HG03097 (cell line): ENCODE measurements around the gene SCN2B.

Experiments used
- ATAC-seq: cut with Tn5 transposase; IDR thresholded peaks from one replicate; pipeline ENCODE4 v1.9.1; 2021; ENCODE audit not compliant: unreplicated experiment, low FRiP score

The SCN2B gene, protein sequence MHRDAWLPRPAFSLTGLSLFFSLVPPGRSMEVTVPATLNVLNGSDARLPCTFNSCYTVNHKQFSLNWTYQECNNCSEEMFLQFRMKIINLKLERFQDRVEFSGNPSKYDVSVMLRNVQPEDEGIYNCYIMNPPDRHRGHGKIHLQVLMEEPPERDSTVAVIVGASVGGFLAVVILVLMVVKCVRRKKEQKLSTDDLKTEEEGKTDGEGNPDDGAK

DNA sequence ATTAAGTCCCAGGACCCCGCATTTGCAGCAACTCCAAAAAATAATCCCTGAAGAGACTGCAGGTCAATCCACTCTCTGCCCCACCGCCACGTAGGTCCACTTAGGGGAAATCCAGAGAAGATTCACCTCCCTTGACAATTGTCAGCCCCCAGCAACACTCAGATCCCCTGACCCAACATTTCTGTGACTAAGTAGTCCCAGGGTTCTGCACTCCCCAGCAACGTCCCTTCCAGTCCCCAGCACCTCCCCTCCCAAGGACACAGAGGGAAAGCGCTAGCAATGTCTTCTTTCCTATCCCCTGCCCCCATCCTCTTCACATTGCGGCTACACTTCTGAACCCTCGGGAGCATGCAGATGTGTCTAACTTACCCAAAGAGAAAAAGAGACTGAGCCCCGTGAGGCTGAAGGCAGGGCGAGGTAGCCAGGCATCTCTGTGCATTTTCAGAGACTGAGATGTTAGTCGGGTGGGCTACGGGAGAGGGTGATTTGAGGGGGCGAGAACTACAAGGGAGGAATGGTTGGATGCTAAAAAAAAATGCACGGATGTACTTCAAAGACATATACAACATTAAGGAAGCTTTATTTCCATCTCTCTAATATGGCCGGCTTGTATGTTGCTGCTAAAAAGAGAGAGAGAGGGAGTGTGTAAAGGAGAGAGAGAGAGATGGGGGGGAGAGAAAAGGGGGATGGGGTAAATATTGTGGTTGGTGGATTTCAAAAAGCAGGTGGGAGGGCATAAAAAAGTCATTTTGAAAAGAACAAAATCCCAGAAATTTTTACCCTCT lies at the start of gene SCN2B:
Gene SCN2B, minus strand, starts transcription at position 647 of the 785 bp plus-strand sequence. Its CDS starts 208 bp downstream, at position 439.
- ATAC-seq, result no peak

DNA sequence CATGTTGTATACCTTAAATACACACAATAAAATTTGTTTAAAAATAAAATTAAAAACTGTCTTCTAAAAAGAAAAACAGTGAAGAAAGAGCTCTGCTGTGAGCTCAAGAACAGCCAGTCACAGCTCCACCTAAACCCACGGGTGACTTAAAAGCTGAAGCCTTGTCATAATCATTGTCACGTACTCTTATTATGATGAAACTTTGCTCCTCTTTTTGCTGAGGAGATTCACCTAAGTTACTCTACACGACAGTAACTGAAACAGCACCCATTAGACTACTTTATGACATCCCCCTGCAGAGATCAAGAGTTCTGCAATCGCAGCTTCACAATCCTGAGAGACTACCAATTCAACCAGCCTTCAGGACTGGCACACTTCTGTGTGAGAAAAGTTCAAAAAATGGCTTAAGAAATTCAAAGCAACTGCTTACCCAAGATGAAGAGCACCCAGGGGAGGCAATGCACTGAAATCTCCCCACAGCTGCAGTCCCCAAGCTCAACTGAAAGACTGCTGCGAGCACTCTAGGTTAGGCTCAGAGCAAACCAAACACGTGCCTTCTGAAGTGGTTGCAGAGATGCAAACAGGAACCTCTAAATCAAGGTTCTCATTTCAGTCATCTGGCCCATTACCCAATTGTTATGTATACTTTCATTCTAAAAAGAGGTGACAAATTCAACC lies 48.2 kb upstream of the SCN2B start, which contains the start of gene JAML:
Gene JAML, minus strand, starts transcription at position 501 of the 678 bp plus-strand sequence. CDS start 10,145 bp downstream, outside the sequence.
- ATAC-seq, result no peak

DNA sequence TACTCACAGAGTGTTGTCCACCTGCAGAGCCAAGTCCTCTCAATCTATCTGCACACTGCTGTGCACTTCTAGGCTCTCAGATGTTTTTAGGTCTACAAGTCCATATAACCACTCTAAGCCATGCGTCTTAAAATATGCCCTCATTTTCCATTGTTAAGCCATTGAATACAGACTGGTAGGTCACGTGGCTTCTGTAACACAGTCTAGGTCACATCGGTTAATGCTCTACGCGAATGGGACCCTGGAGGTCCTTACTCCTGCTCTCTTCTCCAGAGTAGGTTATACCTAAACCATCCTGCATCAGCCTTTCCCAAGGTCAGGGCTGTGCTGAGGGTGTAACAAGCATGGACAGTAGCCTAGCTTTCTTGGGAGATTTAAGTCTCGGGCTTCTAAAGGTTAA lies 47.6 kb upstream of the SCN2B start:
- no peak for ATAC-seq

DNA sequence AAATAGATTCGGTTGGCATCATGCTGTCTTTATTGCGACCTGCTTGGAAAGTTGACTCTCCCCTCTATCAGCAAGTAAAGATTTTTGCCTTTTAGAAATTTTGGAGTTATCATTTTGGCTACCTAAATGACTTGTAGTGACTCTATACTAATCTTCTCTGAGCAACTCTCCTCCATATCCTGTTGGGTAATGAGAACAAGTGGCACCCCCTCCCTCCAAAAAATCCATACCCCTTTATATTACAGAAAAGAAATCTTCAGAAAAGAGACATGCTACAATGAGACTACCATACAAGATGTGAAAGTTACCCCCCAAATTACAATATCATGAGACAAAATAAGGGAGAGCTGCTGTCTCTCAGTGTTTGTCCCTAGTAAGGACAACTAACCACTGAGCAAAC lies 47.1 kb upstream of the SCN2B start:
- ATAC-seq, result no peak

DNA sequence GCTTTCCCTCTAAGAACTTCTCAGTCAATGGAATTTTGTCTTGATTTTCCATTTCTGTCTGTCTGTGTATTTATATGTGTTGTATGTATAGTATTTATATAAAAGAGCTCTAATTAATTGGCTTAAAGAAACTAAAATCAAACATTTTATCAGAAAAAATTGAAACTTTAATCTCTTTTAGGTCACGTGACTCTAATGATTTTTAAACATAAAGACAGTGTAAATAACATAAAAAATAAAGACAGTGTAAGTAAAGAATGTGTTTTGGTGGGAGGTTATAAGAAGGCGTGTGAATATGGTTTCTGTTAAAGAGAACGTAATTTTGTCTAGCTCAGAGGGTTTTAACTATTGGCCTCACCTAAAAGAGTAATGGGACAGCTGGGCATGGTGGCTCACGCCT lies 46.0 kb upstream of the SCN2B start:
- no peak for ATAC-seq

DNA sequence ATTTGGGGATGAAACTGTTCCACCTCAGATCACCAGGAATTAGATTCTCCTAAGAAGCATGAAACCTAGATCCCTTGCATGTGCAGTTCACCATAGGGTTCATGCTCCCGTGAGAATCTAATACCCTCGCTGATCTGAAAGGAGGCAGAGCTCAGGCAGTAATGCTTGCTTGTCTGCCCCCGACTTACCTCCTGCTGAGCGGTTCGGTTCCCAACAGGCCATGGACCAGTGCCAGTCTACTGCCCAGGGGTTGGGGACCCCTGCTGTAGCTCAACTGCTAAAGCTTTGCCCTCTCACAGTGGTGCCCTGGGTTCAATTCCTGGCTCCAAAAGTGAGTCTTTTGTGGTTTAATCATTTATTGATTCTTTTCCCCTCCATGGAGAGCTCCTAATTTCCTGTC lies 45.0 kb upstream of the SCN2B start:
- no peak for ATAC-seq

DNA sequence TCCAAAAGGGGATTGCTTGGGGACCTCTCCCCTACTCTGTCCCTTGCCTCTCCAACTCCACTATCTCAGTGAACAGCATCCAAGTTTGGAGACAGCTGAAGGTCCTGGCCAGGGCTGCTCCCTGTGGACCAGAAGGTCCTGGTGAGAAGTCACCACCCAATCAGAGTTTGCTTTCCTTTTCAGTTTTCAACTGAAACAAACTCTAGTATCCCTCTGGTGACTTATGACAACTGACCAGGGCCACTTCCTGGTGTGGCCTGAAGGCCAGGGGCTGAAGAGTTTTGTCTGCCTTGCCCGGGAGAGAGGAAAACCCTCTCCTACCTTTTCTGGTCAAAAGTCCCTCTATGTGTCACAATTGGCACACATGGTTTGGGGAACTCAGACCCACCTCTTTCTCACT lies 43.3 kb upstream of the SCN2B start:
- ATAC-seq, result no peak

DNA sequence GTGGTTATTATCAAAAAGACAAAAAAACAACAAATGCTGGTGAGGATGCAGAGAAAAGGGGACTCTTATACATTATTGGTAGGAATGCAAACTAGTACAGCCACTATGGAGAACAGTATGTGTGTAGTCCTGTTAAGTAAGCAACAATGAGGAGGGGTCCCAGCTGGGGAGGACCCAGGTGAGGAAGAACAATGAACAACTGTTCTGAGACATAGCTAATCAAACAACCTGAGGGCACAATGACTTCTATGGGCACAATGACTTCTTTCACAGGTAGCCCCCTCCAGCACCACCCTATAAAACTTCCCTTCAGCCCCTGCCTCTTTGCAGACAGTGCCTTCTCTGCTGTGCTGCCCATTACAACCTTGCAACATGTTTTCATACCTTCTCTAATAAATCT lies 42.8 kb upstream of the SCN2B start:
- ATAC-seq, result no peak

DNA sequence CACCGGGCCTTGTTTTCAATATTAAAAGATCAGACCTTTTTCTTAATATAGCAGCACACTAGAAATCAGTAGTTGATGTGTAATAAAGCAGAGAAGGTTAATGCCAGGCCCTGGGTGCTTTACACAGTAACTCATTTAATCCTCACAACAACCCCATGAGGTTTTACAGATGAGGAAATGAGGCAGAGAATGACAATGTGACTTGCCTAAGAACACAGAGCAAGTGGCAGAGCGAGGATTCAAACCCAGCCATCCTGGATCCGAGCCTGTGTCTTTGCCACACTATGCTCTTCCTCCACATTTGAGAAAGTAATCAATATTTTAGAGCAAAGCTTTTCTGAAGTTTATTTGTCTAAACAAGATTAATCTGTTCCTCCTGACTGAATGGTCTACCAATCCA lies 41.1 kb upstream of the SCN2B start:
- no peak for ATAC-seq

DNA sequence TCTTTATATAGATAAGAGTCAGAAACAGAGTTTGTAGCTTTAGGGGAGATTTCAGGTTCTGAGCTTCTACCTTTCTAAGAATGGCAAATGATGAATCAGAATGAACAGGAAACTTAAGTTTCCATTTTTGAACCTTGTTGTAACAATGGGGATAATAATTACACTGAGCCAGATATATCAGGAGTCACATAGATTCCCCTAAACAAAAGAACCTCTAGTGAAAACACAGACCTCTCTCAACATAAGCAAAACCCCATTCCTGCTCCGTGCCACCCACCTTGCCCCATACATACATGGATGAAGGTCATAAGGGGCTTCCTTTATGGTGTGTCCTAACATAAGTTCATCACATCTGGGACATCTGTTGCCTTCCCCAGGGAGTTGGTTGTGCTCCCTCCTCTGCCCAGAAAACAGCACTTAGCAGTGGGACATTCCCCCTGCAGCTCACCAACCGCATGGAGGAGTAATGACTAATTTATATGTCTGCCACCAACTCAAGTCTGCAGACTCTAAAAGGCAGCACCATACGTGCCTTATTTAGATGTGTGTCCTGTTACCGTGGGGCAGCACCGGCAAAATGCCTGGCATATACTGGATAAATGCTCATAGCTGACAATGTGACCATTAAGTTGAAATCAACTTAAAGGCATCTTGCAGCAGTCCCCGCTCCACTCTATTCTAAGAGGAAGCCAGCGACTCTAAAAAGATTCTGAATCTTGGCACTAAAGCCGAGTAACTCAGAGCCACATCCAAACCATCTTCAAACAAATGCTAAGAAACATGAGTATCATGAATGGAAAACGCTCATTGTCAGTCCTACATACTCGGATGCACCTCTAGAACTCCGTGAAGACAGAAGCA lies 40.4 kb upstream of the SCN2B start:
- ATAC-seq, result no peak

DNA sequence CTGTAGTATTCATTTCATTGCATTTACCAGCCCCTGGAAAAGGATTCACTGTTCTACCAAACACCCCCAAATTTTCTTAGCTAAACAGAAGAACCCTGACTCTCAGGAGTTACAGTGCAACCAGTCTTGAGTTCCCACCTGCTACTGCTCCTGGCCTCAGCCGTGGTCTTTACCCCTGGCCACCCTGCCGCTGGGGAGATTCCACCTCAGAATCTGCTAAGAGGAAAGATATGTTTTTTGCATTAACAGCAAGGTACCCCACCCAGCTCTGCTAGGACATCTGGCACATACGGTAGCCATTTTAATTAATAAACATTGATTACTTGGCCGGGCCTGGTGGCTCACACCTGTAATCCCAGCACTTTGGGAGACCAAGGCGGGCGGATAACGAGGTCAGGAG lies 39.3 kb upstream of the SCN2B start:
- ATAC-seq, result no peak

DNA sequence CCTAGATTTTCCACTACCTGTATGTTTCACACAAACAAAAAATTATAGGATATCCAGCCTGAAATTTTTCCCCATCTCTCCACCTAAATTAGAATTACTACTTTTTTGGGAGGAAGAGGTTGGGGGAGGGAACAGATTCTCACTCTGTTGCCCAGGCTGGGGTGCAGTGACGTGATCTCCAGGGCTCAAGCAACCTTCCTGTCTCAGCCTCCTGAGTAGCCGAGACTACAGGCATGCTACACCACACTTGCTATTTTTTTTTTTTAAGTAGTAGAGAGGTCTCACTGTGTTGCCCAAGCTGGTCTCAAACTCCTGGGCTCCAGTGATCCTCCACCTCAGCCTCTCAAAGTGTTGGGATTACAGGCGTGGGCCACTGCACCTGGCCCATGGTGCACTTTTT lies 38.8 kb upstream of the SCN2B start:
- no peak for ATAC-seq

DNA sequence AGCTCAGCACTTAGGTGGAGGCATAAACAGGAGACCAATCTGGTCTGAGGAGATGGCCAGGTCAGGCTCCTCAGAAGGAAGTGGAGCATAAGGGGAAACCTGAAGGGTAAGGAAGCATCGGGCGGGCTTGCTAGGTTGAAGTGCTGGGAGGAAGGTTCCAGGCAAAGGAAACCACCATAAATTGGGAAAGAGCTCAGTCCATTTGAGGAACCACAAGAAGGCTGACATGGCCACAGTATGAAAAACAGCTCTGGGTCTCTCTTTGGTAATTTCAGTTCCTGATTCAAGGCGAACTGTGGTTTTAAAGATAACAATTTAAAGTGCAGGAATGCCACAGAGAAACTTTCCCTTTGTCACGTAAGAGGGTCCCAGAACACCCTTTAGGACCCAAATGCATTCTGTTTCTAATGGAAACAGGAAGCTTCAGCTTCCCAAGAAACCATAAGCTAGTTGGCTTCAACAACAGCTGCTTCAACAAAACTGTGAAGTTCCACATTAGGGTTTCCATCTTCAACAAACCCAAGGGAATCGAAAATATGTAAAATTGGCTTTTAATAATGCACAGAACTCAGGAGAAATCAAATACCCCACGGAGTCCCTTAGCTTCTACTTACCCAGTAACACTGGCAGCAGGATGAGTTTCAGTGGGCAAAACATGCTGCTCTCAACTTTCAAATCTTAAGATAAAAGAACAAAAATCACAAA lies 37.9 kb upstream of the SCN2B start:
- ATAC-seq, result no peak

DNA sequence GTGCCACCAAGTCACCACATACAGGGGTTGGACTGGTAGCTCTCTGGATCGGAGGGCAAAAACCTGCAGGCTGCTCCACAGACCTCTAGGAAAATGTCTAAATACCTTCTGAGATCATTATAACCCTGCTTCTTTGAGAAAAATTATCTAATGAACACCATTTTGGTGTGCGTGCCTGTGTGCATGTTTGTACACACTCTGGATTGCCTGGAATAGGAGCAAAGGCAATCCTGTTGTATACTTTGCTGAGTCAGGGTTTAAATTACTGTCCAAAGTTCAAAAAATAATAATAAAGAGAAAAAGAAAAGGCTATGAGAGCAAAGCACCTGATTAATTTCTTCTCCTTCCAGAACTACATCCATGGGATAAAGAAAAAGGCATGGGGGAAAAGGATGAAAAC lies 37.3 kb upstream of the SCN2B start:
- ATAC-seq, result no peak

DNA sequence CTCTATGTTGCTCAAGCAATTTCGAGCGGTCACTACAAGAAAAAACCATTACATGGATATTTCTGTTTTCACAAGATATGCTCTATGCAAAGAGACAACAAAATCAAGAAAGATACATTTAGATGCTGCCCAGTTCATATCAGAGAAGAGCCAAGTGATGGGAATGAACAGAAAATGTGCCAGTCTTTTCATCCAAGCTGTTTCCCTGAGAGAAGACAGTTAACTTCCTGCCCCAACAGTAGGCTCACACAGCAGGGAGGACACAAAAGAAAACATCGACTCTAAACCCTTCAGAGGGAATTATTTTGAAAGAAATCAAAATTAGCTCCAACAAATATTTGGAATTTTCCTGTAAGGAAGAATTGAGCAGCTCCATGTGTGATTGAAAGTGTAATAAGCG lies 36.8 kb upstream of the SCN2B start:
- ATAC-seq, result no peak

DNA sequence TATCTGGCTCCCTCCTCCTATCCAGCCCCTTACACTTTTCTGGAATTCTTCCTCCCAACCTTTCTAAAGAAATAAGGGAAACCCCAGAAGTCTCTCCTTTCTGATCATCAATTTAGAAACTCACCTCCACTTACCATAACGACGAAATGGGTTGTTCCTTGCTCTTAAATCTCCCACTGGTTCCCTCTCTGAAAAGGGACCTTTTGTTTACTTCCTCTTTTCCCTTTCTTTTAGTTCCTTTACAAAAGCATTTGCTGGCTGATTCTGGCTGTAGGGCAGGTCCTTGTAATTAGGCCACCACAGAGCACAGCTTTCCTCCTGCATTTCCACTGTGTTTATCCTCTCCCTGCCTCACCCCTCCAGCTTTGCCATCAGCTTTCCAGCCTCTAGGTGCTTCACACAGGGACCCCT lies 36.3 kb upstream of the SCN2B start:
- ATAC-seq, result no peak

DNA sequence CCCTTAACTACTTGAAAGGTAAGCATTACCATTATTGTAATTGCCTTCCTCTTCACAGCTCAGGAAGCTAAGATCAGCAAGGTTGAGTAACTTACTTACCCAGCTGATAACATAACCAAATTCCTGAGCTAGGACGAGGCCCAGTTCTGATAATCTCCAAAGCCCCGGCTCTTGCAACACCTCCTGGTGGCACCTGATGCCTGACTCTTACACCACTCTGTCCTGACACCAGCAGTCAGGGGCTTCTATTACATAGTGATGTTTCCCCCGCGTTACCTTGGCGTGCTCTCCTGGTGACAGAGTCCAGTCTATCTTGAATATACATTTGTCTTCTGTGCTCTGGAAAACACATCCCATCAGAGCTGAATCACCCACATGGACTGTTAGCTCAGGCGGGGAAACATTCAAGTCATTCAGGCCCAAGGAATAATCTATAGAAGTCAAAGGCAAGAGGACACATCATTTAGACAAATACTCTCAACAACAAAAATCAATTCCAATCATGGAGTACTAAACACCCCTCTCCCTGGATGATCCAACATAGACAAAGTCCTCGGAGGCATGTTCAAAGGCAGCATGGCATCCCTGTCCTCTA lies 35.8 kb upstream of the SCN2B start:
- ATAC-seq, result no peak

DNA sequence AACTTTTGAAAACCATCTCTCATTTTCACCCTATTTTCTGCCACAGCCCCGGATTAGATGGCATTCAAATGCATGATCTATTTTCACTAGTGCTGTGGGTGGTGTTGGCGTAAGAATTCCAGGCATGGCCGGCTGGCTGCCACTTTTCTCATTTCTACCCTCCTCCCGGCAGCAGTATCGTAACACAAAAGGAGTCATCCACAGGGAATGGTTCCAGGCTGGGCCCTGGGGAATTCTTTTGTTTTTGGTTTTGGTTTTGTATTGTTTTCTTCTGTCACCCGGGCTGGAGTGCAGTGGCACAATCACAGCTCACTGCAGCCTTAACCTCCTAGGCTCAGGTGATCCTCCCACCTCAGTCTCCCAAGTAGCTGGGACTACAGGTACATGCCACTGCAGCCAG lies 34.6 kb upstream of the SCN2B start:
- ATAC-seq, result no peak

DNA sequence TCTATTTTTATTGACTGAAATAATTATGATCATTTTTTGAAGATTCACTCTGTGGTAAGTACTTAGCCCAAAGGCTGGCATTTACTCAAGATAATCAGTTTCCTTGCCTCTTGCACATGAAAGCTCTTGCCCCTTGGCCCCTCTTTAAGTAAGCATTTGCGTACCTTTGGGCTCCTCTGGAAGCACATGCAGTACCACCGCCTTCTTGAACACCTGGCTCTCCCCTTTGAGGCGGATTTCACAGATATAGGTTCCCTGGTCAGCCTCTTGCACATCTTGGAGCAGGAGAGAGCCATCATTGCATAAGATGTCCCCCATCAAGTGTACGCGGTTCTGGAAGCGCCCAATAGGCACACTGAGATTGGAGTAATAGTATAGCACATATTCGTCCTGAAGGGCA lies 33.9 kb upstream of the SCN2B start:
- no peak for ATAC-seq

DNA sequence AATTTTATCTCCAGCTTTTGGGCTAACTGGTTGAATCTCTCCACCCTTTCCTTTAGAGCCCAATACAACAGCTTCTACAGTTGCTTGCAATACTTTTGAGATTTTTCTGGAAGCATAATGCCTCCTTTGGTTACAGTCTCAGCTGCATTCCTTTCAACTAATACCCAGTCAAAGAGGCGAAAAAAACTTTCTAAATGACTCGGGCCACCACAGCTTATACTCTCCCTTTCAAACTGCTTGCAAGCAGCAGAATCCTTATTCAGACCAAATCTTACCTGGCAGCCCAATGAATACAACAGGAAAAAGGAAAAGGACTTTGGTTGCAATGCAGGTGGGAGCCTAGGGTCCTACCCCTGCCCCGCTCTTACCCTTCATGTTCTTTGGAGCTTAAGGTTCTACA lies 32.6 kb upstream of the SCN2B start:
- no peak for ATAC-seq
